Inflammatory macrophage treated with lipopolysaccharide for 1 hour (primary cell): ENCODE measurements around the gene SLC5A10.

Source experiments
- DNase-seq, 2 donors: peaks; one replicate each; pipeline ENCODE4 v3.0.0-alpha.2; 2020 to 2022

SLC5A10 gene

DNA sequence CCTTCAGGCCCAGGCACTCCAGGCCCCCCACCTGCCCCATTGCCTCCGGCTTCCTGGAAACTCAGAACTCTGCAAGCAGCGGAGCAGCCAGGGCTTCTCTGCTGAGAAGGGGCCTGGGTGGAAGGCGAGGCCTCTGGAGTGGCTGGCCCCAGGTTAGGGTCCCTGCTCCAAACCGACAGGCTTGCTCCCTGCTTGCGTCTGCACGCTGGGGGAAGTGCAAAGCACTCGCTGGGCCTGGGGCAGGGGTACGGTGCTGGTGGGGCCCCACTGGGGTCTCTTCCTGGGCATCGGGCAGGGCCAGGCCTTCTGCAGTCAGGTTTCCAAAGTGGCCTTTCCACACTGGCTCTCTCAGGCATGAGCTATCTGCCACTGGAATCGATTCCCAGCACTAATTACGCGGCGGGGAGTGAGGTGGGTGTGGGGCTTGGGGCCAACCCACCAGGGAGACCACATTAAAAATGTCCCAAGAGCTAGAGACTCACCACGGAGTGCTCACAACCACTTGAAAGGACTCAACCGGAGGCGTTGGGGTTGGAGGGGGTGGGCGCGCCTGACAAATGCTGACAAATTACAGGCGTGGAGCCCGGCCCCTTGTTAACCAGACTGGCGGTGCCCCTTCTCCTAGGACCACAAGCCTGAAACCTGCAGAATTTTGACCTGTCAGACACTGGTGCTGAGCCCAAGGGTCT, 34.7 kb downstream of the SLC5A10 start:
- no peak for DNase-seq

DNA sequence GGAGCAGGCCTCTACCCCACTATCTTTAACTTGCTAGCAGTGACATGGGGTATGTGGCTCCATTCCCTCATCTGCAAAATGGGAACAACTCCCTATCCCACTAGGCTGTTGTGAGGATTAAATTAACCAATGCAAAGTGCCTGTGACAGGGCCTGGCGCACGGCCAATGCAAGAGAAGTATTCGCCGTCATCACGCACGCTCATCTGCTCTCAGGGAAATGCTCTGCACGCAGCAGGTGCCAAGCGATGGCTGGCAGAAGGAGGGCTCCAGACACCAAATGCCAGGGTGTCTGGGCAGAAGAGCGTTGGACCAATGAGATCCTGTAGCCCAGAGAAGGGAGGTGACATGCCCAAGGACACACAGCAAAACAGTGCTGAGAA, 35.3 kb downstream of the SLC5A10 start:
- no peak for DNase-seq

DNA sequence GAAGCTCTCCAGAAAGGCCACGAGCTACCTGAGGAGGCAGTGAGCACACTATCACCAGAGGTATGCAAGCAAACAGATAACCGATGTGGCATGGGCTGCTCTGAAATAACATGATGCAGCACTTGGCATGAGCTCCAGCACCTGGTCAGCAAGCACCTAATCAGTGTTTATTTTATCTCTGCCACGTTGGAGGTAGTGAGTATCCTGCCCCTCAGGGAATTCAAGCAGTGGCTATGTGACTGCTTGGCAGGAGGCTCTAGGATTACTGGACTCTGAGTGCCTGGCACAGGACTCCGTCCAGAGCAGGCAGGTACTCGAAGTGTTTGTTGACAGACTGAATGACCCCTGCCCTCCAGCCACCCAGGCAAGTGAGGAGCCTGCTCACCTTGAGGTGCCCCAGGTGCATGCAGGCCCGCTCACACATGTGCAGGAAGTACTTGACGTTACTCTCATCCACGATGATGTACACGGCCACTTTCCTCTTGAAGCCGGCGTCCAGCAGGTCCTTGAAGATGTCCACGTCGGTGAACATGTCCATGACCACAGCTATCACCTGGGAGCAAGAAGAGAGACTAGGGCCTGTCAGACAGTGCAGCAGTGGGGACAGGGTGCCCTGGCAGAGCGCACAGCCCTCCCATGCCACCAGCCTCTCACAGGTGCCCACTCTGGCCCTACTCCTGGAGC, 36.0 kb downstream of the SLC5A10 start:
- DNase-seq, result no peak

DNA sequence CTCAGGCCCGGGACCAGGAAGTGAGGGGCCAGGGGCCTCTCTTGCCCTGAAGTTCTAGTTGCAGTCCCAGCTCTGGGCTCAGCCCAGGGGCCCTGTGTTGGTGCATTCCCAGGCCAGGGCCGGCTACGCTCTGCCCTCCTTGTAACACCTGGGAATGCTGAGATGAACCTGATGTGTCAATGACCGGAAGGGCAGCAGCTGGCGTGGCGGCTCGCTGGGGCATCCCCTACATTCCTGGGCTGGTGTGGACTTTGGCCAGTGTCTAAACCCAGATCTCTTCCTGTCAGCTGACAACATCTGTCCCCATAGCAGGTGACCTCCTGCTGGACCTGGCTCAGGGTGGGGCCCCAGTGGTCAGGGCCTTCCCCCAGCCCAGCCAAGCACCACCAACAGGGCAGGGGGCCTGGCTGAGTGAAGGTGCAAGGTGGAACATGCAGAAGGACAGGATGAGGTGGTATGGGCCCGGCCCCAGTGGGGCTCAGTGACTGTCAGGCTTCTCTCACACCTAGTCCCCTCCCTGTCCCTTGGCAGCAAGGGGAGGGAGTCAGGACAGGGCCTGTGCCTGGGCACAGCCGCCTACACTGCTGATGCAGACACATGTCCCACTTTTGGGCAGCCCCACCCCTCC, 36.7 kb downstream of the SLC5A10 start:
- DNase-seq, result no peak

DNA sequence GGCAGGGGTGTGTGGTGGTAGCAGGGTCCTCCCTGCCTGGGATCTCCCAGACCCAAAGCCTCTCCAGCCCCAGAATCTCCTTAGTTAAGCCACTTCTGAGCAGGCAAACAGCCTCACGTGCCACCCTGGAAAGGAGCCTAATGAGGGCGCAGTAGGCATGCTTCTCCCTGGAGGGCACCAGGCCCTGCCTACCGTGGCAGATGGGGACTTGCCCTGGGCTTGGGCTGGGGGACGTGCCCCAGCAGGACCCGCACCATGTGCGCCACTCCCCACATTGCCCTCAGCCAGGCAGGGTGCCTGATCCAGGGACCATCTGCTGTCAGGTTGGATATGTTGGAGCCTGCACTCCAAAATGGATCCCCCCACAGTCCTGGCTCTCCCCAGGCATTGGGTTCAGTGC, 38.4 kb downstream of the SLC5A10 start:
- no peak for DNase-seq

DNA sequence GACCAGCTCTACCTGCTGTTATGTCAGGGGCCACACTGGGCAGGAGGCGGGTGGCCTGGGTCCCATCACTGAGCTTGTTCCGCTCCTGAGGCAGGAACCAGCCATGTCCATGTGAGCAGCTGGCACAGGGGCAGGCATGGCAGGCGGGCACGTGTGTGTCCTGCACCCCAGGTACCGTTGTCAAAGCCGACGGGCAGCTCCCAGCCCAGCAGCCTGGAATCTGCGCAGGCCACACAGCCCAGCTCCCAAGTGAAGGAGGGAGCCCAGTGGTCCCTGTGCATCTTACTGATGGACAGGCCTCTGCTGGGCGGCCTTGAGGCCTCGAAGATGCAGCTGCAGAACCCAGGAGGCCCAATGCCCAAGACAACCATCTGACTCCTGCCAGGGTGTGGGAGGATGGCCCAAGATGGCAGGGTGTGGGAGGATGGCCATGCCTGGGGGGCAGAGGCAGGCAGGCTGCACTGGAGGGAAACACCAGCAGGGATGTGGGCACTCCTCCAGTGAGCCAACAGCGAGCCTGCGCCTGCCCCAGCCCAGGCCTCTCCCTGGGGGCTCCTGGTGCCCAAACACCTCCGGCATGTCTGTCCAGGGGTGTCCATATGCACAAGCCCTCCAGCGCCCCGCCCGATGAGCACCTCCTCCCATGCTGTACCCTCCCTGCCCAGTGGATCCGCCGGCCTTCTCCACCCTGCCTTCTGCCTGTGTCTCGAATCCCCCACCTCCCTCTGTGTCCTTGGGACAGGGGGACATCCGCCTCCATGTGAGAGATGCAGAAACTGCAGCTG, 39.8 kb downstream of the SLC5A10 start:
- DNase-seq, result no peak

DNA sequence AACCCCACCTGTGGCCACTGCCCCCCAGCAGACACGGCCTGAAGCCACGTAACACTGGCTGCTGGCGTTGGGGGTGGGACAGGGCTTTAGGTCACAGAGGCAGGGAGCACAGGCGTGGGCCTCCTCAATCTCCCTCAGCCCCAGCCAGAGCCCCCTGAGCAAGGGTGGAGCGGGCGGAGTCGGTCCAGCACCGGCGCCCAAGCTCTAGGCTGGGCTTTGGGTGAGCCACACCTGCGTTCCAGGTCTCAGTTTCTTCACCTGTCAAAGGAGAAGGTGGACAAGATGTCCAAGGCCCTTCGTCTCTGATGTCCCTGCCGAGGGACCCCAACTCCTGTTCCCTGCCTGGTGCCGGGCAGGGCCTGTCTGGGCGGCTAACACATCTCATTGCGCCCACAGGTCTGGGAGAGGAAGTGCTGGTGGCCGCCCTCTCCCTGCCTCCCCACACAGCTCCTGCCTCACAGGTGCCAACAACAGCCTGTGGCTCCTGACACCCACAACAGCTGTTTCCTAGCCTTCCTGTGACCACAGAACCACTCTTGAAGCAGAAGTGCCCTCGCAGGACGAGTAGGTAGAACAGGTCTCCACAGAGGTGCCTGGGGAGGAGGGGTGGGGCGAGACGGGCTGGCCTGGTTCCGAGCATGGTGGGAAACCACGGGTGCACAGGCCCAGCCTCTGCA, 40.6 kb downstream of the SLC5A10 start:
- DNase-seq, result no peak

DNA sequence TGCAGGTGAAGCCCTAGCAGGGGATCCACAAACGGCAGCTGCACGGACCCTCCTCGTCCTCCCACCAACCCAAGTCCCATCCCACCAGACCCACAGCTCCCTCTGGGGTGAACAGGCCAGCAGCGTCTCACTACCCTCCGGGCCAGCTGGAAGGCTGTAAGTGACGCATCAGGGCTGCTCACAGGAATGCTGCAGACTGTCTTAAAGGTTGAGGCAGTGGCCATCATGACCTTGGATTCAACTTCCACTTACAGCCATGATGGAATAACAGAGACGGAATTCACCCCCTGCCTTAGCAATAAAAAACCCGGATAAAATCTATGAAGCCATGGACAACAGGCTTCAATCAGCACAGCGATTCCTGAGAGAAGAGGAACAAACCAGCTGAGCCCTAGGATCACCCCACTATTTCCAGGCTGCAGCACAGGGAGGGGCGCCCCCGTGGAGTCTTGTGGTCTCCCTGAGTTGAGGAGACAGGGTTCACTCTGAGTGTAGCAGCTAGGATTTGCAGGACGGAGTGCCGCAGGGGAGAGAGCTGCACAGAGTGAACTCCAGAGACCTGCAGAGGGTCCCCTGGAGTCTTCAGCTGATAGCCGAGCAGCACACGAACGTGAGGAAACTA, 42.1 kb downstream of the SLC5A10 start:
- no peak for DNase-seq

DNA sequence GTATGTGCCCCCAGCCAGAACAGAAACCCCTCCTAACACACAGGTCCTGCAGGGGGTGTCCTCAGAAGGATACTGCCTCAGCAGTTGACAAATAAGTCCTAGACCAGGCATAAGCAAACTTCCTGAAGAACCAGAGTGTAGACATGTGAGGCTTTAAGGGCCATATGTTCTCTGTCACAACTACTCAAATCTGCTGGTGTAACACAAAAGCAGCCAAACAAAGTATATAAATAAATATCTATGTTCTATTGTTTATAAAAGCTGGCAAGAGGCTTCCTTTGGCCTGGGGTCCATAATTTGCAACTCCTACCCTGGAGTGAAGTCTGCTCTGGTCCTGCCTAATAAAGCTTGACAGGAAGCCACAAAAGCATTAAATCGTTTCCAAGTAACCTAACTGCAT, 42.7 kb downstream of the SLC5A10 start:
- DNase-seq, result no peak

DNA sequence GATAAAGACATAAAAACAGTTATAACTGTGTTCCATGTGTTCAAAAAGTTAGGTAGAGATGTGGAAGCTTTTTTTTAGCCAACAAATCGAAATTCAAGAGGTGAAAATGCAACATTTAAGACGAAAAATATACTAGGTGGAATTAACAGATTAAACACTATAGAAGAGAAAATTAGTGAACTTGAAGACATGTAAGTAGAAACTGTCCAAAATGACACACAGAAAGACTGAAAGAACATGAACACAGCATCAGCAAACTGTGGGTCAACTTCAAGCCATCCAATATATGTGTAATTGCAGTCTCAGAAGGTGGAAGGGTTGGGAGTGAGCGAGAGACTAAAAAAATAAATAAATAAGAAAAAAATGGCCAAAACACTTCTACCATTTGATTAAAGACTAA, 43.3 kb downstream of the SLC5A10 start:
- no peak for DNase-seq

DNA sequence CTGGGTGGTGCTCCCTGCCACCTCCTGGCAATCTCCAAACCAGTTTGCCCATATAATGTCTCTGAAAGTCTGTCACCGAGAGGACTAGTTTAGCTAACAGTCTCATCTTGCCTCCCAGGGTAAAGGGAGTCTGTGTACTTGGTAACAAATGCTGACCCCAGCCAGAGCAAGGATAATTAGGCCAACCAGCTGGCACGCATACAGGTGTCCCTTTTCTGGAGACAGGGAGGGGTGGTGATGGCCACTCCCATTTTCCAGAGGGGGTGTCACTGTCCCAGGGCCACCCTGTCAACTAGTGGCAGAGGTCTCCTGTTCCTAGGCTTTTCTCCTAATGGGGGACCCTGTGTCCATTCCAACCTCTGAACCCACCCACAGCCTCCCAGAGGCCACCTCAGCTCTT, 44.5 kb downstream of the SLC5A10 start:
- no peak for DNase-seq

DNA sequence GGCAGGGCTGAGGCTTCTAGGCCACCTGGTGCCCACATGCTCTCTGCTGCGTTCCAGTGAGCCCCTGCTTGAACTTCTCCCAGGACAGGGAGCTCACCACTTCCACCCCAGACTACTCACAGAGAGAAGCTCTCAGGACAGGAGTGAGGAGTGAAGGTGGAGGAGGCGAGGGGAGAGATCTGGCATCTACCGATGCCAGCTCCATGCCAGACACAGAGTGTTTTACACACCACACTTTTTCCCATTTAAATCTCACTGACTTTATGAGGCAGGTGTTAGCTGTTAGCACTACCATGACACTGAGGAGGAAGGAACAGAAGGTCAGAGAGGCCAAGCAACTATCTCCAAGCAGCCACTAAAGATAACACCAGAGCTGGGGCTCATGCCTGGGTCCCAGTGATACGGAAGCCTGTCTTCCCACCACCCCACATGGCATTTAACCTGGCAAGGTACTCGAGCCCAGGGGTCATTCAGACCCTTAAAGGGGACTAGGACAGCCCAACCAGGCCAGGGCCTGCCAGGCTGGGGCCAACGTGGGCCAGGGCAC, 45.8 kb downstream of the SLC5A10 start:
- no peak for DNase-seq

DNA sequence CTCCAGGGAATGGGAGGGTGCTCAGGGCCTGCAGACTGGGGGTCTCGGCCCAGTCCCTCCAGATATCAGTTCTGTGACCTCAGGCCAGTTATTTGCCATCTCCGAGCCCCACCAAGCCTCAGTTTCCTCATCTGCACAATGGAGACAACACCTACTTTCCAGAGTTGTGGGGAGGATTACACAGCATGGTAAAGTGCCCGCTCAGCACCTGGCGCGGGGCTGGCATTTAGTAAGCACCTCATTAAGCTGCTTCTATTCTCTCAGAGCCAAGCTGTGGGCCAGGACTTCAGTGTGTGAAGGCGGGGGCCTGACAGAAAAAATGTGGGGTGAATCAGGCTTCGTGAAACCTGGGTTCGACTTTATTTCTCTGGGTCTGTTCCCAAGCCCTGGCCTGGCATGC, 47.4 kb downstream of the SLC5A10 start:
- no peak for DNase-seq

DNA sequence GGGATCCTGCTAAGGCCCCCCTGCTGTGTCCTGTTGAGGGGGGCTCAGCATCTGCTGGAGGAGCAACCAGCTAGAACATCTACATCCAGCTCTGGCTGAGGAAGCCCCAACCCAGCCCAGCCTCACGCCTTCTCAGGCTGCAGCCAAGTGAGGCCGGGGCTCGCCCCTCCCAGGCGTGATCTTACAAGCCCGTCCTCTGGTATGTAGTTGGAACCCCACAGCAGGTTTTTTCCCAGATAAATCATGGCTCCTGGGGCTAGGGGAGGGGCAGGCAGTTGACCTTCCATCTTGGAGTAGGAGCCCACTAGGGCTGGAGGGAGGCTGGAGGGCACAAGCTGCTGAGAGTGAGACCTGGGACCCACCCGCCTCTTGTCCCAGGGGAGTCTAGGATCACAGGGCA, 47.9 kb downstream of the SLC5A10 start:
- DNase-seq, result no peak

DNA sequence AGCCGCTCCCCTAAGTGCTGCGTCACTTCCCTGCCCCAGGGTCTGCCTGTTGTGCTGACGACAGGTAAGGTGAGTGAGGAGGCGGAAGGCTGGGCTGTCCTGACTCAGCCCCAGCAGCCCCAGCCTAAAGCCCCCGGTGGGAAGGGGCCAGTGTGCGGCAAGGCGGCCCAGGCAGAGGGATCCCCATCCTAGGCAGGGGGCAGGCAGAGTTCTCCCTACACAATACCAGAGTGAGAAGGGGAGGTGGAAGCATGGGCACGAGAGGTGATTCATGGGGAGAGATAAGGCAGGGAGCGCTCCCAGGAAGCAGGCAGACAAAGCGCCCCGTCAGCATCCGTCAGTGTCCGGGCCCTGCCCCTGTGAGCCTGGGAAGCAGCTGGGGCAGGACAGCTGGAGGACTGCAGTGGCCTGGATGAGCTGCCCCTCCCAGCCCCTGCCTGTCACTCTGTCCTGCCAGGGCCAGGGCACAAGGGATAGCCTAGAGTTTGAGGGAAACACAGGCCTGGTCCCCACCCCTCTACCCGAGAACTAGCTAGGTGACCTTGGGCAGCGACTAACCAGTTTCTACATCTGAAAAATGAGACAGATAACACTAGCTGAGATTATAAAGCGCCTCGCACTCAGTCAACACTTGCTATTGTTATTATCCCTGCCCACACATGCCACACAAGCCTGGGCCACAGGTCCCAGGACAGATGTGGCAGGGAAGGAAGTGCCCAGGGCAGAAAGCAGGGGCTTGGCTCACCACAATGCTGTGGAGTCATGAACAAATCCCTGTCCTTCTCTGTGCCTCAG, 48.8 kb downstream of the SLC5A10 start:
- no peak for DNase-seq

DNA sequence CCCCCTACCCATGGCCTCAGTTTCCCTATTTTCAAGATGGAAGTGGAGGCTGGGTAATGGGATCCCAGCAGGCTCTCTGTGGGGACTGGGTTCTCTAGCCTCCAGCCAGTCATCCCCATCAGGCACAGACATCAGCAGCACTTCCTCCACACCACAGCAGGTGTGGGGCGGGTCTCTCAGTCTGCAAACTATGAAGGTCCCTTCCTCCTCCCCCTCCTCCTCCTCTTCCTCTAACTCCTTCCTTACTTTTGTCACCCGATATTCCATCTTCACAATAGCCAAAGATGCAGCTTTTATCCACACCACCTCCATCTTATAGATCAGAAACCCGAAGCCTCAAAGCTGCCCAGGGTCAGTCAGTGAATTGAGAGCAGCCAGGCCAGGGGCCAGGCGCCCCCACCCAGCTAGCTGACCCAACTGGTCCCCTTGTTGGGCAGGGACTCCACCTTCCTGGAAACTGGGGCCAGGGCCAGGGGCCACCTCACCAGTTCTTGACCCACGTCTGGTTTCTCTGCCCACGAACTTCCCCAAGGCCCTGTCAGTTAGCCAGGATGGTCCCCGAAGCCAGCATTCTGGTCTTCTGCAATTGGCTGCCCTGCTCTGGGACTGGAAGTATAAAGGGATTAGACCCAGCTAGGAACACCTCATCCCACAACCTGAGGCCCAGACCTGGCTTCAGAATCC, 50.1 kb downstream of the SLC5A10 start:
- peak; percentile 6 to 8 for DNase-seq

DNA sequence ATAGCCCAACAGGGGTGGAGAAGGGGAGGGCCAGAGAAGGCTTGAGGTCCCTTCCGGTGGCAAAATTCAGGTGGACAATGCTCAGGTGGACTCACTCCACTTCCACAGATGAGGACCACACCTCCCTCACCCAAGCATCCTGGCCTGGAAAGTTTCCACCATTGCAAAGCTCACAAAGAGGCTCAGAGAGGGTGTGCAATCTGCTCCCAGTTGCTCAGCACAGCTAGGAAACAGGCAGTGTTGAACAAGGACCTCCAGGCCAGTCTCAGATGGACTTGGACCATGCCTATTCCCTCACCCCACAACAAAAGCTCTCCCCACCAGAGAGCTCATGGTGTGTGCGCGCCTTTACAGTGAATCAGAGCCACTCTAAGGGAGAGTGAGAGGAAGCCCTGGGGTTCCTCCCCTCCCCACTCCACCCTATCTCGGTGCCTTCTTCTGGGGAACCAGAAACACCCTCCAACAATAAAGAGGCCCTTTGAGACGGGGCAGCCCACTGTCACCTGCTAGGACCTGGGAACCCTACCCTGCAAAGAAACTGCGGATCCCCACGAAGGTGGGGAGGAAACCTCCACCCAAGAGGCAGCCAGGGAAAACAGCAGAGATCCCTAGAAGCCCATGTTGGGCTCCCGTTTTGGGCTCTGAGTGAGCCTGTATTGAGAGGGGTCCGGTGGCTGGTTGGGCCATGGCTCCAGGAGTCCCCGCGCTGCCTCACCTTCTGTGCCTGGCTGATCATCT, 51.0 kb downstream of the SLC5A10 start:
- DNase-seq, result no peak

DNA sequence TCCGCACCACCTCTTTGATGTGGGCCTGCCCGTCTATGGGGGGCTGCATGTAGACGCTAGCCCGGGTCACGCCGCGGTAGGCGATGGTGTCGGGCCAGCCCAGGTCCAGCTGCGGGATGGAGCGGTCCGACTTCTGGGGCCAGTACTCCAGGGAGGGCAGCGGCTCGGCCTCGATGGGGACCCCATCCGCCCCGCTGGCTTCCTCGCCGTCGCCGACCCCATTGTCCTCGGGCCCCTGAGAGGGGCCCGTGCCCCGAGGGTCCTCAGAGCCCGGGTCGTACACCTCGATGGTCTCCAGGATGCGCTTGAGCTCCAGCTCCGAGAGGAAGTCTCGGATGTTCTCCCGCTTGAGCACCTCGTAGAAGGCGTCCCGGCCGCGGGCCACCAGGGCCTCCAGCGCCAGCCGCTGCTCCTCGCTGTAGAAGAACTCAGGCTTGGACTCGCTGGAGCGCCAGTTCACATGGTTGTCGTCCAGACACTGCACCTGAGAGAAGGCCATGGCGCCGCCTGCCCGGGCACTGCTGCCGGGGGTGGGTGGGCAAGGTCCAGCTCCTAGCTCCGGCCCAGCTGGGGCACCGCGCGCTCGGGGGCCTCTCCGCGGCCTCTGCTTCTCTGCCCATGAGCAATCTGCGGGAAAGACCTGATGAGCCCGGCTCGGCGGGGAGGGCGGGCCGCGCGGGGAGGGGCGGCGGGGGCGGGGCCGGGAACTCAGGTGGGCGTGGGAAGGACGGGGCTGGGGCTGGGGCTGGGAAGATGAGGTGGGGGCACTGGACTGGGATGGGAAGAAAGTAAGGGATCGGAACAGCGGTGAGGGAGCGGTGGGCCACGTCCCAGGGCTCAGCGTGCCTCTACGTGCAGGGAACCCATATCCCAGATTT, 51.8 kb downstream of the SLC5A10 start:
- DNase-seq, result peak; percentile 2 to 8
